H1 (cell line): ENCODE data around the gene HMGN3. TPM values are rescaled to one million over a fixed set of nuclear protein-coding genes. Genes with fewer than 3 reads are reported as not detected.
A peak's percentile ranks its signal among the peaks of the same experiment; 100 is the strongest.

Experiments
- ASH2L ChIP-seq: fragments of 200-600, 300-600 bp; sonication (generic); IDR thresholded peaks from one replicate; pipeline ENCODE4 v1.7.1; 2017; ENCODE audit warnings: low read length
- BRCA1 ChIP-seq: IDR thresholded peaks from 2 replicates; pipeline ENCODE4 v1.6.1; 2012; ENCODE audit warnings: low read depth, low read length, improper control_type of control experiment
- CBX8 ChIP-seq: fragments of 300-800, 300-1000 bp; sonication (generic); IDR thresholded peaks from 2 replicates; pipeline ENCODE4 v1.7.1; 2016; ENCODE audit warnings: low read depth, low read length, borderline replicate concordance
- CREB1 ChIP-seq: IDR thresholded peaks from 2 replicates; pipeline ENCODE4 v1.6.1; 2012; ENCODE audit warnings: inconsistent platforms
- EGR1 ChIP-seq: IDR thresholded peaks from 2 replicates; pipeline ENCODE4 v1.6.1; 2011; ENCODE audit warnings: low read depth, low read length, borderline replicate concordance
- EZH2 ChIP-seq: fragments of 200-600 bp; sonication (generic); IDR thresholded peaks from 2 replicates; pipeline ENCODE4 v1.7.1; 2012; ENCODE audit warnings: low read depth, mild to moderate bottlenecking, moderate library complexity, low read length, inconsistent platforms; ENCODE audit not compliant: severe bottlenecking
- HDAC6 ChIP-seq: IDR thresholded peaks from one replicate; pipeline ENCODE4 v1.7.1; 2012; ENCODE audit warnings: low read depth, mild to moderate bottlenecking, inconsistent platforms, low read length, moderate library complexity
- KDM5A ChIP-seq: fragments of 200-600 bp; IDR thresholded peaks from 2 replicates; pipeline ENCODE4 v1.7.1; 2012; ENCODE audit warnings: mild to moderate bottlenecking, low read length, inconsistent platforms, mixed read lengths
- POLR2AphosphoS5 ChIP-seq: IDR thresholded peaks from 2 replicates; pipeline ENCODE4 v1.6.1; 2011; ENCODE audit warnings: low read depth, low read length
- SP2 ChIP-seq: IDR thresholded peaks from 2 replicates; pipeline ENCODE4 v1.6.1; 2012; ENCODE audit warnings: mild to moderate bottlenecking, low read length, inconsistent platforms
- SP4 ChIP-seq: IDR thresholded peaks from 2 replicates; pipeline ENCODE4 v1.6.1; 2012; ENCODE audit warnings: low read length, inconsistent platforms
- TAF1 ChIP-seq: IDR thresholded peaks from 2 replicates; pipeline ENCODE4 v1.6.1; 2011; ENCODE audit warnings: mild to moderate bottlenecking, low read depth, low read length
- TEAD4 ChIP-seq: IDR thresholded peaks from 2 replicates; pipeline ENCODE4 v1.6.1; 2012; ENCODE audit warnings: low read depth, low read length, inconsistent platforms, mixed read lengths
- YY1 ChIP-seq: IDR thresholded peaks from 2 replicates; pipeline ENCODE4 v1.6.1; 2011; ENCODE audit warnings: low read depth, mild to moderate bottlenecking, low read length
- polyA plus RNA-seq, 7 experiments: library from polyadenylated mRNA; depleted of rRNA in 3 of 7; stranded (reverse) in 5 of 7; unstranded in 2 of 7; fragments of >200 nt in 5 of 7; fragments of 200-250 nt in 2 of 7; gene quantifications; 1 replicate in 5 of 7; 2 replicates in 1 of 7; 4 replicates in 1 of 7; pipeline versions ENCODE4 v1.2.1 to v1.2.3, GENCODE V29; 2011 to 2013; ENCODE audit warnings: missing spikeins in 2 of 7, mixed read lengths in 2 of 7
- total RNA-seq: library from RNA; stranded (reverse); fragmentation: NEBNext Ultra II Directional; extraction: Animal tissue kit (Norgen Biotek cat#: 25700); gene quantifications from 2 replicates; pipeline ENCODE4 v1.2.1, GENCODE V29; 2021
- TF ChIP-seq, protein P1 (sequence below): IDR thresholded peaks from 2 replicates; pipeline ENCODE4 v1.6.1; 2011; ENCODE audit warnings: low read length, improper control_type of control experiment
- TF ChIP-seq, protein P2 (sequence below): IDR thresholded peaks from 2 replicates; pipeline ENCODE4 v1.6.1; 2012; ENCODE audit warnings: low read length, inconsistent platforms

Gene HMGN3
- total and polyA plus RNA-seq, 2 of the 8 experiments (the other 6 are each of a cell fraction or from before 2014, with no cell fraction given): 84.4 to 167 TPM

DNA sequence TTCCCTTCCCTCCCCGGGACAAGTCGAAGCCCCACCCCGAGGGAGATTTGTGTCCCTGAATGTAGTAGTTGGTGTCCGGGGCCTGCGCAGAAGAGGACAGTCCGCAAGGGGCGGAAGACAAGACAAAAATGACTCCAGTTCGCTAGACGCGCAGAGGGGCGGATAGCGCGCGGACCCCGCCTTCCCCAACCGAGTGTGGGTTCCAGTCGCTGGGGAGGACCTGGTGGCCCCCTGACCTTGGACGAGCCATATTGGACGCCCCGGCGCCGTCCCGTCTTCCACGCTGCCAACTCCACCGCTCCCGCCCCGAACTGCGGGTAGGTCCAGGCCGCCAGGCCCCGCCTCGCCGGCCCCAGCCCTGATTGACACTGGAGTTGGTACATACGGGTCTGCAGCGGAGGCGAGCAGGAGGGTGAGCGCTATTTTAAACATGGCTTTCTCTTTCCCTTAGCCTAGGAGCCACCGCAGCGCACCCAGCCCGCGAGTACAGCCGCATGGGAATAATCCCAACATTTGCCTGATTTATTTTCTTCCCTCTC is 802 bp downstream of the HMGN3 start (continued):
- TF ChIP-seq, protein P1, sequence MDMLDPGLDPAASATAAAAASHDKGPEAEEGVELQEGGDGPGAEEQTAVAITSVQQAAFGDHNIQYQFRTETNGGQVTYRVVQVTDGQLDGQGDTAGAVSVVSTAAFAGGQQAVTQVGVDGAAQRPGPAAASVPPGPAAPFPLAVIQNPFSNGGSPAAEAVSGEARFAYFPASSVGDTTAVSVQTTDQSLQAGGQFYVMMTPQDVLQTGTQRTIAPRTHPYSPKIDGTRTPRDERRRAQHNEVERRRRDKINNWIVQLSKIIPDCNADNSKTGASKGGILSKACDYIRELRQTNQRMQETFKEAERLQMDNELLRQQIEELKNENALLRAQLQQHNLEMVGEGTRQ: no peak
- TF ChIP-seq EGR1 (no peak), TEAD4 (no peak), BRCA1 (no peak), SP4 (0 out of 2 replicates have a peak, but pooled peaks have one; percentile 19), ASH2L (peak; percentile 56), HDAC6 (no peak), CBX8 (no peak), YY1 (peak; percentile 70), SP2 (no peak), EZH2 (no peak), POLR2AphosphoS5 (peak; percentile 79), CREB1 (no peak), KDM5A (no peak), TAF1 (peak; percentile 68)
- TF ChIP-seq, protein P2, sequence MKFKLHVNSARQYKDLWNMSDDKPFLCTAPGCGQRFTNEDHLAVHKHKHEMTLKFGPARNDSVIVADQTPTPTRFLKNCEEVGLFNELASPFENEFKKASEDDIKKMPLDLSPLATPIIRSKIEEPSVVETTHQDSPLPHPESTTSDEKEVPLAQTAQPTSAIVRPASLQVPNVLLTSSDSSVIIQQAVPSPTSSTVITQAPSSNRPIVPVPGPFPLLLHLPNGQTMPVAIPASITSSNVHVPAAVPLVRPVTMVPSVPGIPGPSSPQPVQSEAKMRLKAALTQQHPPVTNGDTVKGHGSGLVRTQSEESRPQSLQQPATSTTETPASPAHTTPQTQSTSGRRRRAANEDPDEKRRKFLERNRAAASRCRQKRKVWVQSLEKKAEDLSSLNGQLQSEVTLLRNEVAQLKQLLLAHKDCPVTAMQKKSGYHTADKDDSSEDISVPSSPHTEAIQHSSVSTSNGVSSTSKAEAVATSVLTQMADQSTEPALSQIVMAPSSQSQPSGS: no peak
